GM13976 (cell line): Measurements from ENCODE around the gene SOX9.

Experiments used
- DNase-seq: peaks from one replicate; pipeline ENCODE4 v3.0.0; 2012; ENCODE audit warnings: low spot score
- in situ Hi-C: fragments of 300-500 bp; cut with MboI; formaldehyde crosslinking; loops from one replicate; pipeline ENCODE4 v1.12.0; 2022; ENCODE audit warnings: low sequenced_read_pairs, mixed read lengths, inconsistent platforms; ENCODE audit not compliant: unreplicated experiment
- TF ChIP-seq, protein P1 (sequence below): IDR thresholded peaks from 2 replicates; pipeline ENCODE4 v1.5.1; 2012; ENCODE audit warnings: borderline replicate concordance, mild to moderate bottlenecking; ENCODE audit not compliant: insufficient read depth; ENCODE audit errors: extremely low read depth, missing control alignments, control extremely low read depth

Gene SOX9

DNA sequence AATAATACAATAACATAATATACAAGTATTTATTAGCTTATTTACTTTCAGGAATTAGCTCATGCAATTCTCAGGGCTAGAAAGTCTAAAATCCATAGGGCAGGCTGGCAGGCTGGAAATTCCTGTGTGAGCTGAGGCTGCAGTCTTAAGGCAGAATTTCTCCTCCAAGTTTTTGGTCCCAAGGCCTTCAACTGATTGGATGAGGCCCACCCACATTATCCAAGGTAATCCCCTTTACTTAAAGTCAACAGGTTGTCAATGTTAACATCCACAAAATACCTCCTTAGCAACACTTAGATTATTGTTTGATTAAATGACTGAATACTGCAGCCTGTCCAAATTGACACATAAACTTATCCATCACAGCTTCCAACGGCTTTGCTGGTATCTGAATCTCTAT is 32.9 kb upstream of the SOX9 start:
- in situ Hi-C loops = no loop called here
- DNase-seq = no peak
- TF ChIP-seq, protein P1, sequence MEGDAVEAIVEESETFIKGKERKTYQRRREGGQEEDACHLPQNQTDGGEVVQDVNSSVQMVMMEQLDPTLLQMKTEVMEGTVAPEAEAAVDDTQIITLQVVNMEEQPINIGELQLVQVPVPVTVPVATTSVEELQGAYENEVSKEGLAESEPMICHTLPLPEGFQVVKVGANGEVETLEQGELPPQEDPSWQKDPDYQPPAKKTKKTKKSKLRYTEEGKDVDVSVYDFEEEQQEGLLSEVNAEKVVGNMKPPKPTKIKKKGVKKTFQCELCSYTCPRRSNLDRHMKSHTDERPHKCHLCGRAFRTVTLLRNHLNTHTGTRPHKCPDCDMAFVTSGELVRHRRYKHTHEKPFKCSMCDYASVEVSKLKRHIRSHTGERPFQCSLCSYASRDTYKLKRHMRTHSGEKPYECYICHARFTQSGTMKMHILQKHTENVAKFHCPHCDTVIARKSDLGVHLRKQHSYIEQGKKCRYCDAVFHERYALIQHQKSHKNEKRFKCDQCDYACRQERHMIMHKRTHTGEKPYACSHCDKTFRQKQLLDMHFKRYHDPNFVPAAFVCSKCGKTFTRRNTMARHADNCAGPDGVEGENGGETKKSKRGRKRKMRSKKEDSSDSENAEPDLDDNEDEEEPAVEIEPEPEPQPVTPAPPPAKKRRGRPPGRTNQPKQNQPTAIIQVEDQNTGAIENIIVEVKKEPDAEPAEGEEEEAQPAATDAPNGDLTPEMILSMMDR = no peak

DNA sequence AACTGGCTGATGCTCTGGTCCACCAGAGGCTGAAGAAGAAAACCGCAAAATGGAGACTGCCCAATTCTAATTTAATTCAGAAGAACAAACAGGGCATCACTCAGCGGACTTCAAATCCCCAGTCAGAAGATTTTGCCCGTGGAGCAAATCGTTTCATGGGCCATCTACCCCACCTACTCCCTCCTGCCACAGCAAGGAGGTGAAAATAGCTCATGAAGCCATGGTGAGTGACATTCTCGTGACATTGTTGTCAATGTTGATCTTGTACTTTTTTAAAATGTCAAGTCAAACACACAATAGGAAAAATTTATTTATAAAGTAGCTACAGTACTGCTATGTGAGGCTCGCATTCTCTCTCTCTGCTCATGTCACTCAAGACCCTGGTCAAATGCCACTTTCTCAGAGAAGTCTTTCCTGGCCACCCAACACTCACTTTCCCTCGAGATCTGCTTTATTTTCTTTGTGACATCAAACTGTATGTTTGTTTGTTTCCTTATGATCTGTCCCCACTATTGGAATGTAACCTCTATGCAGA is 31.3 kb upstream of the SOX9 start:
- TF ChIP-seq, protein P1 = no peak
- DNase-seq = no peak
- in situ Hi-C loops = no loop called here

DNA sequence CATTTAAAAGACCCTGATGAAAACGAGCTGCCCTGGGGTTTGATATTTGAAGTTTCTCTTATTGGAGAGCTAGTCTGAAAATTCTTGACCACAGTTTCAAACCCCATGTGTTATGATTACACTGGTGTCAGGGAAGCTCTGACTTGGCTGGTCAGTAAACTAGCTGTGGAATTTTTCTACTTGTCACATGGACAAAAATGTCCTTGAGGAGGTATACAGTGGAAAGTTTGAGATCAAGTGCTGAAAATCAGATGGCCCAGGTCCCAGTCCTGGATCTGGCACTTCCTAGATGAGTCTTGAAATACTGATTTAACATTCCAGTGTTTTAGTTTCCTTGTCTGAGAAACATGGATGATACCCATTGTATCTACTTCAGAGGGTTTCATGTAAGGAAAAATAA is 30.7 kb upstream of the SOX9 start:
- no peak for DNase-seq
- in situ Hi-C loops = no loop called here
- TF ChIP-seq, protein P1 = no peak

DNA sequence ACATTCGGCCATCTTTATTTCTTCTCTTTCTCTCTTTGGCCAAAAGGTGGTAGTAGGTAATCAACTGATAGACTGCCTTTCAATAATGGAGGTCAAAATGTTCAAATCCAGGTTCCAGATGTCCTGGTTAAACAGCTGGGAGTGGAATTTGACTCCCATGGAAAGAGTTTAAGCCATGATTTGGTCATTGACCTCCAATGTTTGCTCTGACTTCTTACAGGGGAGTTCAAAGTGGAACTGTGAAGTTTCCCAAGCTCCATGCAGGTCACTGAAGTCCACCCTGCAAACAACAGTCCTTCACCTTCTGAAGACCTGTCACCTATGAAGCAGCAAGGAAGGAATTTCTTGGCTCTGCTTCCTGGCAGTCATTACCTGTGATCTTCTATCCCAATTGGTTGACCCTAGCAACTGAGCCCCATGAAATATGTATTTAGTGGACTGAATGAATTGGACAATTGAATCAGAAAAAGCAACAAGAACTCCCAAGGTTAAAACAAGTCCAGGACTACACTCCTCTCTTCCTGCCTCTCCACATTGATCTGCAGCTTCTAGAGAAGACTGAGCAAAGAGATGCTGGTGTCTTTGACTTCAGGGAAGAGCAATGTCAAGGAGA is 28.0 kb upstream of the SOX9 start:
- DNase-seq = no peak
- TF ChIP-seq, protein P1 = no peak
- in situ Hi-C loops = no loop called here

DNA sequence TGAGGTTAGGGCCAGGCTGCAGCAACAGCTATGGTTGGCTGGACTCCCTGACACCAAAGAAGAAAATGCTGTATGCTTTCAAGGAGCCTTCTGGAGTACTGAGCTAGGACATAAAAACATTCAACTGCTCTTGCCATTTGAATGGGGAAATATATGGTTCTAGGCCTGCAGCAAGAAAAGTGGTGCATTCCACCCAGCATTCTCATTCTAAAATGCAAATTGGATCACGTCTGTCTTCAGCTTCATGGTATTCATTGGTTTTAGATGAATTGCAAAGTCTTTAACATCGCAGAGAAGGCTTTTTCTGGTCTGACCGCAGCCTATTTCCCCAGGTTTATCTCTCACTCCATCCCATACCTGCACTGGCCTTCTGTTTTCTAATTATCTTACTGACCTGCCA is 27.1 kb upstream of the SOX9 start:
- in situ Hi-C loops = no loop called here
- TF ChIP-seq, protein P1 = no peak
- DNase-seq = no peak

DNA sequence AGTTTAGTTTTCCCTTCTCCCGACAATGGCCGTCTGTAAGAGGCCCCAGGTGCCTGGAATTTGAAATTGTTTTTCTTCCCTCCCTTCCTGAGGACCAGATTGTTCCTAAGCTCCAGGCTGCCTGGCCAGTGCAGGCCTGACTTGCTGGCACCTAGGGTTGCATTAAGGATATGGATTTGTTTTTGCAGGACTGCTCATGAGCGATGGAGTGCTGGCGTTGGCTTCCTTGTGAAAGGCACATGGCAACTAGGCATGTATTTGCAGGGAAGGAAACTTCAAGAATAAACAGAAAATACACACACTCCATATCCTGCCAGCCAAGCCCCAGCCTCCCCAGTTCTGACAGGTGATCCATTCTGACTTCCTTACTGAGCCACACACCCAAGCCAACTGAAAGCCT is 25.5 kb upstream of the SOX9 start:
- in situ Hi-C loops = no loop called here
- no peak for DNase-seq
- TF ChIP-seq, protein P1 = no peak

DNA sequence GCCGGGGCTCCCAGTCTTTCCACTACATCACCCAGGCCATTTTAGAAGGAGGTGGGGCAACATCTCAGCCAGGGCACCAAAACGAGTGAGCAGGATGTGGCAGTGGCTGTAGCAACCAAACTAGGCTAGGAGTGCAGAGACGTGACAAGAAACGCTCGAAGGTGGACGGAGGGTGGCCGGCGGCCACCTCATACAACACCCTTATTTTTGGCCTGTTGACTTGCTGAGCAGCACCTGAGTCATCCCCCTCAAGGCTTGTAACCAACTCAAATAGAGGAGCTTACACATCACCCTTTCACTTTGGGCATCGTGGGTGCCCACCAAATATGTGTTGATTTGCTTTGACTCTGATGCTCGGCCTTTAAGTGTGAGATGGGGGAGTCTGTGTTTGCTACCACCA is 23.7 kb upstream of the SOX9 start:
- in situ Hi-C loops = no loop called here
- TF ChIP-seq, protein P1 = no peak
- DNase-seq = no peak
